ENCODE results near the gene NXNL1. TPM values are rescaled to one million over a fixed set of nuclear protein-coding genes. Genes with fewer than 3 reads are reported as not detected.

Gene NXNL1
- total RNA-seq, 1 donor from 2014 or later = 0.24 TPM

Other genes with a start within 250 kb of the NXNL1 start
- gene USE1, start 245.6 kb downstream of the NXNL1 start, total RNA-seq = 30.7 TPM
- 22.4 TPM for gene OCEL1, start 234.7 kb downstream of the NXNL1 start, total RNA-seq
- 77.3 TPM for gene NR2F6, start 215.0 kb downstream of the NXNL1 start, total RNA-seq
- gene USHBP1, start 196.2 kb downstream of the NXNL1 start, total RNA-seq = 7.9 TPM
- gene BABAM1, start 193.5 kb downstream of the NXNL1 start, total RNA-seq = 77.9 TPM
- 0.13 TPM for gene ANKLE1, start 179.0 kb downstream of the NXNL1 start, total RNA-seq
- gene ABHD8, start 157.5 kb downstream of the NXNL1 start, total RNA-seq = 12.2 TPM
- 224 TPM for gene MRPL34, start 155.1 kb downstream of the NXNL1 start, total RNA-seq
- gene DDA1, start 151.4 kb downstream of the NXNL1 start, total RNA-seq = 27.4 TPM
- gene ANO8, start 126.1 kb downstream of the NXNL1 start, total RNA-seq = 8.3 TPM
- 9.3 TPM for gene GTPBP3, start 123.4 kb downstream of the NXNL1 start, total RNA-seq
- gene PLVAP, start 83.6 kb downstream of the NXNL1 start, total RNA-seq = 18.1 TPM
- gene CCDC194, start 66.7 kb downstream of the NXNL1 start, total RNA-seq = not detected
- 46.5 TPM for gene BST2, start 55.3 kb downstream of the NXNL1 start, total RNA-seq
- gene MVB12A, start 40.9 kb downstream of the NXNL1 start, total RNA-seq = 20.3 TPM
- gene TMEM221, start 12.3 kb downstream of the NXNL1 start, total RNA-seq = 0.11 TPM
- 64.2 TPM for gene SLC27A1, start 9.6 kb upstream of the NXNL1 start, total RNA-seq
- 19.6 TPM for gene PGLS, start 50.7 kb upstream of the NXNL1 start, total RNA-seq
- gene COLGALT1, start 94.7 kb upstream of the NXNL1 start, total RNA-seq = 29.9 TPM
- 0.05 TPM for gene UNC13A, start 227.4 kb upstream of the NXNL1 start, total RNA-seq

Measured in Right ventricle myocardium superior (tissue), 1 donor.